HepG2 (cell line): ENCODE results near the gene CTAG1A. TPM values are rescaled to one million over a fixed set of nuclear protein-coding genes. Genes with fewer than 3 reads are reported as not detected.

ENCODE experiments used
- CHD4 ChIP-seq: fragments of 200-600 bp; sonication (generic); IDR thresholded peaks from 2 replicates; pipeline ENCODE4 v1.7.0; 2017; ENCODE audit warnings: mild to moderate bottlenecking, low read length, borderline replicate concordance
- DPF2 ChIP-seq: sonication (generic); formaldehyde crosslinking; IDR thresholded peaks from 2 replicates; pipeline ENCODE4 v1.4.0; 2020; ENCODE audit warnings: mild to moderate bottlenecking, low read depth, missing genetic modification reagents, borderline replicate concordance
- EEA1 ChIP-seq: sonication (generic); formaldehyde crosslinking; IDR thresholded peaks from 2 replicates; pipeline ENCODE4 v1.5.1; 2020; ENCODE audit warnings: mild to moderate bottlenecking, missing genetic modification reagents, borderline replicate concordance
- ERF ChIP-seq: IDR thresholded peaks from 2 replicates; pipeline ENCODE4 v1.6.1; 2018; ENCODE audit warnings: missing biosample characterization, missing genetic modification reagents
- ETS1 ChIP-seq: sonication (generic); formaldehyde crosslinking; IDR thresholded peaks from 2 replicates; pipeline ENCODE4 v1.4.0; 2020; ENCODE audit warnings: missing genetic modification reagents
- LCORL ChIP-seq, 2 experiments: fragments of 450-650 bp in 1 of 2; sonication (generic) in 1 of 2; formaldehyde crosslinking in 1 of 2; IDR thresholded peaks; 2 replicates each; pipeline versions ENCODE4 v1.5.0 to v1.6.1; 2017 to 2020; ENCODE audit warnings: antibody characterized with exemption in 1 of 2, missing genetic modification reagents in 1 of 2
- MED8 ChIP-seq: sonication (generic); formaldehyde crosslinking; IDR thresholded peaks from 2 replicates; pipeline ENCODE4 v1.8.1; 2023; ENCODE audit warnings: mild to moderate bottlenecking, missing genetic modification reagents; ENCODE audit not compliant: insufficient replicate concordance
- MXI1 ChIP-seq: IDR thresholded peaks from 3 replicates; pipeline ENCODE4 v1.6.1; 2012; ENCODE audit warnings: low read depth, low read length, inconsistent platforms, borderline replicate concordance
- POLR2AphosphoS5 ChIP-seq: IDR thresholded peaks from 2 replicates; pipeline ENCODE4 v1.6.1; 2012; ENCODE audit warnings: low read depth, low read length
- RBFOX2 ChIP-seq: fragments of 200-400 bp; formaldehyde crosslinking; IDR thresholded peaks from 2 replicates; pipeline ENCODE4 v1.6.1; 2017; ENCODE audit warnings: low read depth, mild to moderate bottlenecking, low read length
- TAF1 ChIP-seq: sonication (generic); formaldehyde crosslinking; IDR thresholded peaks from 2 replicates; pipeline ENCODE4 v1.4.0; 2020; ENCODE audit warnings: missing genetic modification reagents
- TCF7 ChIP-seq: sonication (generic); IDR thresholded peaks from 2 replicates; pipeline ENCODE4 v1.6.1; 2016; ENCODE audit warnings: antibody characterized with exemption, low read depth
- ZNF24 ChIP-seq: fragments of 450-650 bp; IDR thresholded peaks from 2 replicates; pipeline ENCODE4 v1.6.1; 2017; ENCODE audit warnings: antibody characterized with exemption, mild to moderate bottlenecking
- ZNF333 ChIP-seq: sonication (generic); formaldehyde crosslinking; IDR thresholded peaks from 2 replicates; pipeline ENCODE4 v1.4.0; 2020; ENCODE audit warnings: mild to moderate bottlenecking, missing genetic modification reagents, borderline replicate concordance
- ZNF350 ChIP-seq: sonication (generic); formaldehyde crosslinking; IDR thresholded peaks from 2 replicates; pipeline ENCODE4 v1.4.0; 2020; ENCODE audit warnings: mild to moderate bottlenecking, low read depth, missing genetic modification reagents, borderline replicate concordance
- ZNF598 ChIP-seq: sonication (generic); formaldehyde crosslinking; IDR thresholded peaks from 2 replicates; pipeline ENCODE4 v1.5.1; 2020; ENCODE audit warnings: mild to moderate bottlenecking, missing genetic modification reagents, borderline replicate concordance
- ZNF619 ChIP-seq: sonication (generic); formaldehyde crosslinking; IDR thresholded peaks from 2 replicates; pipeline ENCODE4 v1.4.0; 2020; ENCODE audit warnings: mild to moderate bottlenecking, missing genetic modification reagents
- ZNF792 ChIP-seq: IDR thresholded peaks from 2 replicates; pipeline ENCODE4 v1.6.1; 2016
- polyA plus RNA-seq, 8 experiments: library from polyadenylated mRNA; depleted of rRNA in 3 of 8; stranded (reverse) in 7 of 8; unstranded in 1 of 8; fragments of >200 nt; fragmentation: Illumina TruSeq in 4 of 8; extraction: Trizol in 4 of 8; gene quantifications; 2 replicates each; pipeline versions ENCODE4 v1.2.1 to v1.2.3, GENCODE V29; 2011 to 2016; ENCODE audit warnings: low read depth in 4 of 8, missing spikeins in 1 of 8, mixed read lengths in 1 of 8; ENCODE audit not compliant: insufficient read depth in 1 of 8
- total RNA-seq, 5 experiments: library from RNA; depleted of rRNA; stranded (reverse); fragments of >200 nt; fragmentation: Illumina TruSeq; extraction: Trizol; gene quantifications; 2 replicates each; pipeline ENCODE4 v1.2.3, GENCODE V29; 2016; ENCODE audit warnings: low read depth in 1 of 5
- TF ChIP-seq, protein P1 (sequence below): sonication (generic); formaldehyde crosslinking; IDR thresholded peaks from 2 replicates; pipeline ENCODE4 v1.4.0; 2020; ENCODE audit warnings: missing genetic modification reagents, borderline replicate concordance
- TF ChIP-seq, protein P2 (sequence below): sonication (generic); formaldehyde crosslinking; IDR thresholded peaks from 2 replicates; pipeline ENCODE4 v1.8.1; 2023; ENCODE audit warnings: mild to moderate bottlenecking, missing genetic modification reagents
- TF ChIP-seq, protein P3 (sequence below): sonication (generic); formaldehyde crosslinking; IDR thresholded peaks from 2 replicates; pipeline ENCODE4 v1.4.0; 2020; ENCODE audit warnings: missing genetic modification reagents, borderline replicate concordance

Gene CTAG1A
- total and polyA plus RNA-seq, 2 of the 13 experiments (the other 11 are each of a cell fraction or from before 2014, with no cell fraction given) = not detected

GRCh38 chrX:154542723-154543424, 42.1 kb upstream of the CTAG1A start (continued):
- no peak for TF ChIP-seq LCORL (IDR thresholded peaks at IDR 0.05)
- TF ChIP-seq LCORL (CRISPR knock-in tag; IDR thresholded peaks at IDR 0.05) = no peak
- TF ChIP-seq MXI1 = no peak
- TF ChIP-seq, protein P1, sequence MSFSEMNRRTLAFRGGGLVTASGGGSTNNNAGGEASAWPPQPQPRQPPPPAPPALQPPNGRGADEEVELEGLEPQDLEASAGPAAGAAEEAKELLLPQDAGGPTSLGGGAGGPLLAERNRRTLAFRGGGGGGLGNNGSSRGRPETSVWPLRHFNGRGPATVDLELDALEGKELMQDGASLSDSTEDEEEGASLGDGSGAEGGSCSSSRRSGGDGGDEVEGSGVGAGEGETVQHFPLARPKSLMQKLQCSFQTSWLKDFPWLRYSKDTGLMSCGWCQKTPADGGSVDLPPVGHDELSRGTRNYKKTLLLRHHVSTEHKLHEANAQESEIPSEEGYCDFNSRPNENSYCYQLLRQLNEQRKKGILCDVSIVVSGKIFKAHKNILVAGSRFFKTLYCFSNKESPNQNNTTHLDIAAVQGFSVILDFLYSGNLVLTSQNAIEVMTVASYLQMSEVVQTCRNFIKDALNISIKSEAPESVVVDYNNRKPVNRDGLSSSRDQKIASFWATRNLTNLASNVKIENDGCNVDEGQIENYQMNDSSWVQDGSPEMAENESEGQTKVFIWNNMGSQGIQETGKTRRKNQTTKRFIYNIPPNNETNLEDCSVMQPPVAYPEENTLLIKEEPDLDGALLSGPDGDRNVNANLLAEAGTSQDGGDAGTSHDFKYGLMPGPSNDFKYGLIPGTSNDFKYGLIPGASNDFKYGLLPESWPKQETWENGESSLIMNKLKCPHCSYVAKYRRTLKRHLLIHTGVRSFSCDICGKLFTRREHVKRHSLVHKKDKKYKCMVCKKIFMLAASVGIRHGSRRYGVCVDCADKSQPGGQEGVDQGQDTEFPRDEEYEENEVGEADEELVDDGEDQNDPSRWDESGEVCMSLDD (CRISPR knock-in tag) = no peak
- no peak for TF ChIP-seq ZNF350 (CRISPR knock-in tag)
- TF ChIP-seq MED8 (CRISPR knock-in tag) = no peak
- no peak for TF ChIP-seq ZNF24
- TF ChIP-seq TCF7 = no peak
- TF ChIP-seq, protein P2, sequence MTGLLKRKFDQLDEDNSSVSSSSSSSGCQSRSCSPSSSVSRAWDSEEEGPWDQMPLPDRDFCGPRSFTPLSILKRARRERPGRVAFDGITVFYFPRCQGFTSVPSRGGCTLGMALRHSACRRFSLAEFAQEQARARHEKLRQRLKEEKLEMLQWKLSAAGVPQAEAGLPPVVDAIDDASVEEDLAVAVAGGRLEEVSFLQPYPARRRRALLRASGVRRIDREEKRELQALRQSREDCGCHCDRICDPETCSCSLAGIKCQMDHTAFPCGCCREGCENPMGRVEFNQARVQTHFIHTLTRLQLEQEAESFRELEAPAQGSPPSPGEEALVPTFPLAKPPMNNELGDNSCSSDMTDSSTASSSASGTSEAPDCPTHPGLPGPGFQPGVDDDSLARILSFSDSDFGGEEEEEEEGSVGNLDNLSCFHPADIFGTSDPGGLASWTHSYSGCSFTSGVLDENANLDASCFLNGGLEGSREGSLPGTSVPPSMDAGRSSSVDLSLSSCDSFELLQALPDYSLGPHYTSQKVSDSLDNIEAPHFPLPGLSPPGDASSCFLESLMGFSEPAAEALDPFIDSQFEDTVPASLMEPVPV (CRISPR knock-in tag) = no peak
- no peak for TF ChIP-seq ERF (CRISPR knock-in tag)
- TF ChIP-seq RBFOX2 = peak; percentile 41; the same call in 1 of the 2 replicates
- TF ChIP-seq EEA1 (CRISPR knock-in tag) = no peak
- TF ChIP-seq CHD4 = no peak
- TF ChIP-seq ZNF598 = no peak
- no peak for TF ChIP-seq ZNF792 (CRISPR knock-in tag)
- no peak for TF ChIP-seq ETS1 (CRISPR knock-in tag)
- no peak for TF ChIP-seq TAF1 (CRISPR knock-in tag)
- no peak for TF ChIP-seq POLR2AphosphoS5
- no peak for TF ChIP-seq DPF2 (CRISPR knock-in tag)
- TF ChIP-seq ZNF333 (CRISPR knock-in tag) = no peak
- no peak for TF ChIP-seq ZNF619 (CRISPR knock-in tag)
- TF ChIP-seq, protein P3, sequence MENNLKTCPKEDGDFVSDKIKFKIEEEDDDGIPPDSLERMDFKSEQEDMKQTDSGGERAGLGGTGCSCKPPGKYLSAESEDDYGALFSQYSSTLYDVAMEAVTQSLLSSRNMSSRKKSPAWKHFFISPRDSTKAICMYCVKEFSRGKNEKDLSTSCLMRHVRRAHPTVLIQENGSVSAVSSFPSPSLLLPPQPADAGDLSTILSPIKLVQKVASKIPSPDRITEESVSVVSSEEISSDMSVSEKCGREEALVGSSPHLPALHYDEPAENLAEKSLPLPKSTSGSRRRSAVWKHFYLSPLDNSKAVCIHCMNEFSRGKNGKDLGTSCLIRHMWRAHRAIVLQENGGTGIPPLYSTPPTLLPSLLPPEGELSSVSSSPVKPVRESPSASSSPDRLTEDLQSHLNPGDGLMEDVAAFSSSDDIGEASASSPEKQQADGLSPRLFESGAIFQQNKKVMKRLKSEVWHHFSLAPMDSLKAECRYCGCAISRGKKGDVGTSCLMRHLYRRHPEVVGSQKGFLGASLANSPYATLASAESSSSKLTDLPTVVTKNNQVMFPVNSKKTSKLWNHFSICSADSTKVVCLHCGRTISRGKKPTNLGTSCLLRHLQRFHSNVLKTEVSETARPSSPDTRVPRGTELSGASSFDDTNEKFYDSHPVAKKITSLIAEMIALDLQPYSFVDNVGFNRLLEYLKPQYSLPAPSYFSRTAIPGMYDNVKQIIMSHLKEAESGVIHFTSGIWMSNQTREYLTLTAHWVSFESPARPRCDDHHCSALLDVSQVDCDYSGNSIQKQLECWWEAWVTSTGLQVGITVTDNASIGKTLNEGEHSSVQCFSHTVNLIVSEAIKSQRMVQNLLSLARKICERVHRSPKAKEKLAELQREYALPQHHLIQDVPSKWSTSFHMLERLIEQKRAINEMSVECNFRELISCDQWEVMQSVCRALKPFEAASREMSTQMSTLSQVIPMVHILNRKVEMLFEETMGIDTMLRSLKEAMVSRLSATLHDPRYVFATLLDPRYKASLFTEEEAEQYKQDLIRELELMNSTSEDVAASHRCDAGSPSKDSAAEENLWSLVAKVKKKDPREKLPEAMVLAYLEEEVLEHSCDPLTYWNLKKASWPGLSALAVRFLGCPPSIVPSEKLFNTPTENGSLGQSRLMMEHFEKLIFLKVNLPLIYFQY = no peak
